OCI-LY3 (cell line): Measurements from ENCODE around the gene CENPT.

Experiments used
- H2AFZ ChIP-seq: fragments of 200-600, 300-600 bp; shearing (Covaris generic); 2 replicates; pipeline ENCODE4 v1.6.0; 2014; ENCODE audit warnings: antibody characterized with exemption, low read depth, low read length
- H3K27ac ChIP-seq: fragments of 200-600, 300-600 bp; sonication (generic); 2 replicates; pipeline ENCODE4 v1.5.1; 2014; ENCODE audit warnings: mild to moderate bottlenecking, low read length, moderate library complexity, mixed read lengths
- H3K27me3 ChIP-seq: fragments of 200-600, 300-600 bp; sonication (generic); 2 replicates; pipeline ENCODE4 v1.6.1; 2014; ENCODE audit warnings: low read depth, low read length, mixed read lengths
- H3K36me3 ChIP-seq: fragments of 200-600, 300-600 bp; sonication (generic); replicated peaks from 2 replicates; pipeline ENCODE3; 2014; ENCODE audit warnings: low read depth, low read length, mixed read lengths
- H3K4me1 ChIP-seq: fragments of 300-600, 200-600 bp; sonication (generic); 2 replicates; pipeline ENCODE4 v1.6.1; 2014; ENCODE audit warnings: low read length, mixed read lengths
- H3K4me2 ChIP-seq: fragments of 200-600, 300-600 bp; sonication (generic); 2 replicates; pipeline ENCODE4 v1.6.1; 2014; ENCODE audit warnings: low read length, mixed read lengths
- H3K4me3 ChIP-seq: fragments of 300-600, 200-600 bp; sonication (generic); 2 replicates; pipeline ENCODE4 v1.5.1; 2014; ENCODE audit warnings: antibody characterized with exemption, mild to moderate bottlenecking, low read length, moderate library complexity
- H3K79me2 ChIP-seq: fragments of 300-600, 200-600 bp; shearing (Covaris generic); 2 replicates; pipeline ENCODE4 v1.6.1; 2014; ENCODE audit warnings: mild to moderate bottlenecking, low read length, mixed read lengths
- H3K9ac ChIP-seq: fragments of 300-600, 200-600 bp; shearing (Covaris generic); 2 replicates; pipeline ENCODE4 v1.6.0; 2014; ENCODE audit warnings: mild to moderate bottlenecking, low read length, moderate library complexity
- H3K9me3 ChIP-seq: fragments of 200-600, 300-600 bp; shearing (Covaris generic); 2 replicates; pipeline ENCODE4 v1.6.1; 2014; ENCODE audit warnings: low read length, mixed read lengths; ENCODE audit not compliant: insufficient read depth
- H4K20me1 ChIP-seq: fragments of 200-600, 300-600 bp; sonication (generic); 2 replicates; pipeline ENCODE4 v1.6.1; 2016; ENCODE audit warnings: low read length, mixed read lengths; ENCODE audit not compliant: insufficient read depth
- CTCF ChIP-seq: fragments of 200-600, 300-600 bp; sonication (generic); IDR thresholded peaks from 2 replicates; pipeline ENCODE4 v1.5.1; 2014; ENCODE audit warnings: antibody characterized with exemption, low read length, low read depth
- EZH2phosphoT487 ChIP-seq: fragments of 200-600 bp; shearing (Covaris generic); IDR thresholded peaks from 2 replicates; pipeline ENCODE4 v1.6.1; 2018; ENCODE audit warnings: antibody characterized with exemption, mixed run types, low read depth

CENPT gene

GRCh38 chr16:67847064-67847861 is at the start of gene CENPT:
Gene CENPT, minus strand, starts transcription at chr16:67847693. Its CDS starts 13,834 bp downstream, at chr16:67833859.
- Histone ChIP-seq H3K4me3 (peak within 1 kb of the TSS; percentile 93), H3K36me3 (peaks cover 5% of the 10 kb centered on the region), H3K79me2 (peaks cover 82% of the 10 kb centered on the region), H3K4me2 (peak within 1 kb of the TSS; percentile 97), H3K4me1 (peaks cover 26% of the 10 kb centered on the region), H3K9ac (peak within 1 kb of the TSS; percentile 97), H3K9me3 (no peaks in the 10 kb centered on the region), H2AFZ (peak within 1 kb of the TSS; percentile 57), H4K20me1 (peaks cover 5% of the 10 kb centered on the region; the same call in 1 of the 2 replicates), H3K27me3 (no peaks in the 10 kb centered on the region), H3K27ac (peak within 1 kb of the TSS; percentile 83)
- TF ChIP-seq EZH2phosphoT487 (no peak), CTCF (no peak)

GRCh38 chr16:67897231-67897630 is 49.7 kb upstream of the CENPT start:
- no peaks in the 10 kb centered on the region for H3K9me3 ChIP-seq
- no peak overlapping the region for H2AFZ ChIP-seq
- H3K27me3 ChIP-seq, result no peaks in the 10 kb centered on the region
- H3K4me1 ChIP-seq, result peaks cover 13% of the 10 kb centered on the region
- H3K9ac ChIP-seq, result no peak overlapping the region
- no peak overlapping the region for H3K4me2 ChIP-seq
- no peak overlapping the region for H3K27ac ChIP-seq
- no peaks in the 10 kb centered on the region for H3K36me3 ChIP-seq
- no peak for TF ChIP-seq EZH2phosphoT487
- no peak for TF ChIP-seq CTCF
- no peak overlapping the region for H3K4me3 ChIP-seq
- peaks cover 65% of the 10 kb centered on the region for H3K79me2 ChIP-seq
- 0 out of 2 replicates have a peak, but pooled peaks cover 3% of the 10 kb centered on the region for H4K20me1 ChIP-seq

- H3K27me3 ChIP-seq, result no peaks in the 10 kb centered on the region
- TF ChIP-seq EZH2phosphoT487 (no peak), CTCF (no peak)
- H2AFZ ChIP-seq, result no peak overlapping the region; the same call in 1 of the 2 replicates
- H3K27ac ChIP-seq, result 0 out of 2 replicates have a peak overlapping the region, but pooled peaks have one; percentile 17
- H3K4me3 ChIP-seq, result peak overlapping the region; percentile 92
- H3K4me1 ChIP-seq, result peaks cover 14% of the 10 kb centered on the region
- no peaks in the 10 kb centered on the region for H4K20me1 ChIP-seq
- H3K9me3 ChIP-seq, result no peaks in the 10 kb centered on the region
- H3K9ac ChIP-seq, result peak overlapping the region; percentile 93
- H3K79me2 ChIP-seq, result peaks cover 46% of the 10 kb centered on the region
- peak overlapping the region; percentile 96 for H3K4me2 ChIP-seq
- no peaks in the 10 kb centered on the region for H3K36me3 ChIP-seq
These were observed 46.4 kb upstream of the CENPT start for GRCh38 chr16:67893743-67894399.
